ENCODE data around the gene PRR5L. TPM values are rescaled to one million over a fixed set of nuclear protein-coding genes. Genes with fewer than 3 reads are reported as not detected.

Gene PRR5L
- total and polyA plus RNA-seq, 9 of the 15 experiments (the other 6 are each of a cell fraction or from before 2014, with no cell fraction given) = 0.11 to 0.60 (median 0.36) TPM; not detected in 2

GRCh38 chr11:36469063-36469462 is 173.0 kb downstream of the PRR5L start:
- no peaks in the 10 kb centered on the region for H3K36me3 ChIP-seq (ENCODE audit: control insufficient read depth, insufficient read depth, low read length)
- CTCF ChIA-PET (ENCODE audit: low intra/inter-chr PET ratio) = interaction anchor here (0.7 kb wide), 1 partner anchor 706 kb away, joined by 3 read pairs; no protein-coding TSS in a partner anchor
- peak; percentile 65; the same call in 2 of the 3 replicates for ATAC-seq
- H3K9ac ChIP-seq (ENCODE audit: insufficient read depth in 1 of 2, low read depth in 2 of 2, low read length in 2 of 2) = no peak overlapping the region
- no peaks in the 10 kb centered on the region for H4K20me1 ChIP-seq (replicated peaks; ENCODE audit: control insufficient read depth, insufficient read depth, low read length)
- POLR2A ChIA-PET = no interaction called here
- H2AFZ ChIP-seq (ENCODE audit: low read depth, low read length) = no peak overlapping the region
- no TSS peak for BruUV-seq (replicated peaks)
- DNase-seq (ENCODE audit: extremely low read depth in 1 of 4, low spot score in 3 of 4) = peak; percentile 20 to 37 (median 26)
- H3K9me1 ChIP-seq (ENCODE audit: control insufficient read depth, insufficient read depth, low read length) = no peaks in the 10 kb centered on the region
- H3K4me1 ChIP-seq (replicated peaks in 1 of 2; ENCODE audit: control insufficient read depth in 2 of 2, insufficient read depth in 2 of 2, low read length in 2 of 2) = no peaks in the 10 kb centered on the region
- no peak for TF ChIP-seq EGR1 (conservative IDR thresholded peaks at IDR 0.05)
- peak; percentile 43 for TF ChIP-seq CTCFL (IDR thresholded peaks at IDR 0.05; ENCODE audit: borderline replicate concordance, insufficient read depth, low read depth, low read length, poor library complexity, severe bottlenecking)
- TF ChIP-seq NR4A1 (CRISPR knock-in tag; IDR thresholded peaks at IDR 0.05) = no peak
- no peak for TF ChIP-seq NR4A1 (tag; IDR thresholded peaks at IDR 0.05)
- TF ChIP-seq SAP30 (IDR thresholded peaks at IDR 0.05; ENCODE audit: borderline replicate concordance, insufficient read depth, low read depth, low read length, poor library complexity, severe bottlenecking) = no peak
- TF ChIP-seq CAMTA2 (CRISPR knock-in tag; conservative IDR thresholded peaks at IDR 0.05) = no peak
- peak in 1 of 2 experiments; percentile 44; a peak in 2 of 4 replicates for TF ChIP-seq RAD21 (CRISPR knock-in tag; conservative IDR thresholded peaks at IDR 0.05 in 1 of 2, IDR thresholded peaks at IDR 0.05 in 1 of 2)
- no peak for TF ChIP-seq SRSF9 (IDR thresholded peaks at IDR 0.05; ENCODE audit: borderline replicate concordance, low read depth, low read length)
- no peak for TF ChIP-seq KLF13 (tag; IDR thresholded peaks at IDR 0.05; ENCODE audit: borderline replicate concordance, low read depth)
- no peak for TF ChIP-seq FOSL1 (tag; conservative IDR thresholded peaks at IDR 0.05)
- TF ChIP-seq CTCF (IDR thresholded peaks at IDR 0.05 in 2 of 3, conservative IDR thresholded peaks at IDR 0.05 in 1 of 3; ENCODE audit: insufficient read depth in 2 of 3, low read depth in 1 of 3, low read length in 3 of 3) = peak; percentile 39 to 44 (median 42)
- TF ChIP-seq HSF4 (CRISPR knock-in tag; IDR thresholded peaks at IDR 0.05; ENCODE audit: borderline replicate concordance) = no peak
- no peak for TF ChIP-seq MAZ (CRISPR knock-in tag; conservative IDR thresholded peaks at IDR 0.05 in 1 of 2, IDR thresholded peaks at IDR 0.05 in 1 of 2)
- no peaks in the 10 kb centered on the region for H3K9me3 ChIP-seq (replicated peaks; ENCODE audit: control insufficient read depth, insufficient read depth, low read depth, low read length)
- no peak for FAIRE-seq
- no peak overlapping the region for H3K4me3 ChIP-seq
- 0% methylated on average over 2 of the region's 2 CpGs for WGBS (ENCODE audit: insufficient coverage, low coverage, missing lambda C conversion rate)
- intact Hi-C loops (cut with micrococcal nuclease) (no loop called here), in situ Hi-C loops (cut with MboI) (no loop called here)
- no peaks in the 10 kb centered on the region for H3K79me2 ChIP-seq (ENCODE audit: control insufficient read depth, insufficient read depth, low read length)
- H3K27ac ChIP-seq (ENCODE audit: extremely low read depth, low read depth, low read length) = no peak overlapping the region
- no peak overlapping the region for H3K4me2 ChIP-seq (ENCODE audit: insufficient read depth, low read length)
- peaks cover 5 to 15% of the 10 kb centered on the region in 2 experiments; a peak in 4 of 5 replicates for H3K27me3 ChIP-seq (ENCODE audit: control insufficient read depth in 2 of 2, insufficient read depth in 2 of 2, low read length in 2 of 2)

Data from K562 (cell line).